SK-N-SH treated with all-trans-retinoic acid at 6 μM for 48 hours (cell line): ENCODE measurements around the gene FRYL.

ENCODE experiments used
- ATAC-seq: fragments of 200-7000 bp; cut with Tn5 transposase; 3 replicates; pipeline ENCODE4 v1.9.1; 2020; ENCODE audit warnings: mild to moderate bottlenecking, moderate library complexity
- ARNTL ChIP-seq: fragments of 450-650 bp; formaldehyde crosslinking; IDR thresholded peaks from 2 replicates; pipeline ENCODE4 v1.5.0; 2020; ENCODE audit warnings: low read depth, mild to moderate bottlenecking, moderate library complexity, borderline replicate concordance
- CREB5 ChIP-seq: fragments of 250-450 bp; sonication (Bioruptor Pico); IDR thresholded peaks from 2 replicates; pipeline ENCODE4 v1.5.1; 2020; ENCODE audit warnings: low read depth, mild to moderate bottlenecking, moderate library complexity
- CSDC2 ChIP-seq: fragments of 250-450 bp; sonication (Bioruptor Pico); IDR thresholded peaks from 2 replicates; pipeline ENCODE4 v1.5.0; 2020; ENCODE audit warnings: mild to moderate bottlenecking, moderate library complexity
- CSRNP3 ChIP-seq: fragments of 250-450 bp; sonication (Bioruptor Pico); IDR thresholded peaks from 2 replicates; pipeline ENCODE4 v1.5.1; 2021; ENCODE audit warnings: mild to moderate bottlenecking, moderate library complexity
- GLIS3 ChIP-seq: fragments of 250-450 bp; sonication (Bioruptor Pico); IDR thresholded peaks from 2 replicates; pipeline ENCODE4 v1.5.0; 2020; ENCODE audit warnings: mild to moderate bottlenecking, moderate library complexity
- ISL1 ChIP-seq: fragments of 250-450 bp; sonication (Bioruptor Pico); IDR thresholded peaks from 2 replicates; pipeline ENCODE4 v2.1.2; 2022; ENCODE audit warnings: mild to moderate bottlenecking, moderate library complexity
- OSR1 ChIP-seq: fragments of 250-450 bp; sonication (Bioruptor Pico); IDR thresholded peaks from 2 replicates; pipeline ENCODE4 v1.8.0; 2022; ENCODE audit warnings: moderate library complexity, mild to moderate bottlenecking, inconsistent platforms
- PATZ1 ChIP-seq: fragments of 250-450 bp; sonication (Bioruptor Pico); IDR thresholded peaks from 2 replicates; pipeline ENCODE4 v1.8.0; 2020; ENCODE audit warnings: mild to moderate bottlenecking, moderate library complexity, borderline replicate concordance
- POU6F1 ChIP-seq: fragments of 250-450 bp; sonication (Bioruptor Pico); IDR thresholded peaks from 2 replicates; pipeline ENCODE4 v1.8.0; 2021; ENCODE audit warnings: low read depth, mild to moderate bottlenecking, moderate library complexity, borderline replicate concordance
- PPARA ChIP-seq: fragments of 250-450 bp; sonication (Bioruptor Pico); IDR thresholded peaks from 2 replicates; pipeline ENCODE4 v1.5.0; 2020; ENCODE audit warnings: mild to moderate bottlenecking, borderline replicate concordance
- RARB ChIP-seq: fragments of 250-450 bp; sonication (Bioruptor Pico); IDR thresholded peaks from 2 replicates; pipeline ENCODE4 v1.8.0; 2021; ENCODE audit warnings: mild to moderate bottlenecking, moderate library complexity
- SNAI2 ChIP-seq: fragments of 250-450 bp; sonication (Bioruptor Pico); IDR thresholded peaks from 2 replicates; pipeline ENCODE4 v1.5.0; 2020; ENCODE audit warnings: mild to moderate bottlenecking, moderate library complexity
- TCF4 ChIP-seq: fragments of 250-450 bp; sonication (Bioruptor Pico); IDR thresholded peaks from 2 replicates; pipeline ENCODE4 v1.8.0; 2021; ENCODE audit warnings: mild to moderate bottlenecking, moderate library complexity, borderline replicate concordance
- TOX ChIP-seq: fragments of 250-450 bp; sonication (Bioruptor Pico); IDR thresholded peaks from 2 replicates; pipeline ENCODE4 v1.8.0; 2021; ENCODE audit warnings: mild to moderate bottlenecking, moderate library complexity, borderline replicate concordance
- TSHZ2 ChIP-seq: fragments of 250-450 bp; sonication (Bioruptor Pico); IDR thresholded peaks from 2 replicates; pipeline ENCODE4 v1.5.0; 2020; ENCODE audit warnings: mild to moderate bottlenecking, moderate library complexity
- ZC3H10 ChIP-seq: fragments of 250-450 bp; sonication (Bioruptor Pico); IDR thresholded peaks from 2 replicates; pipeline ENCODE4 v1.5.1; 2021; ENCODE audit warnings: mild to moderate bottlenecking, moderate library complexity
- ZFP3 ChIP-seq: fragments of 250-450 bp; sonication (Bioruptor Pico); IDR thresholded peaks from 2 replicates; pipeline ENCODE4 v1.5.0; 2020; ENCODE audit warnings: mild to moderate bottlenecking, moderate library complexity
- ZFP30 ChIP-seq: fragments of 450-650 bp; formaldehyde crosslinking; IDR thresholded peaks from 2 replicates; pipeline ENCODE4 v1.5.0; 2022; ENCODE audit warnings: mild to moderate bottlenecking, moderate library complexity
- ZNF565 ChIP-seq: fragments of 450-650 bp; formaldehyde crosslinking; conservative IDR thresholded peaks from 2 replicates; pipeline ENCODE4 v1.5.0; 2020; ENCODE audit warnings: low read depth, mild to moderate bottlenecking, moderate library complexity
- ZNF8 ChIP-seq: fragments of 450-650 bp; formaldehyde crosslinking; IDR thresholded peaks from 2 replicates; pipeline ENCODE4 v1.5.0; 2020; ENCODE audit warnings: mild to moderate bottlenecking, moderate library complexity

The FRYL gene

GRCh38 chr4:48705609-48706008 is 74.5 kb downstream of the FRYL start:
- TF ChIP-seq GLIS3 (CRISPR knock-in tag) (no peak), ZC3H10 (CRISPR knock-in tag) (no peak), CSRNP3 (CRISPR knock-in tag) (no peak), POU6F1 (CRISPR knock-in tag) (no peak), ZFP30 (CRISPR knock-in tag) (no peak), ZFP3 (no peak), OSR1 (CRISPR knock-in tag) (no peak), TCF4 (CRISPR knock-in tag) (no peak), CSDC2 (no peak), ISL1 (CRISPR knock-in tag) (no peak), RARB (CRISPR knock-in tag) (no peak), PPARA (no peak)
- ATAC-seq, result no peak

- TF ChIP-seq ZNF565 (CRISPR knock-in tag) (no peak), ISL1 (CRISPR knock-in tag) (no peak), PPARA (no peak), ZFP3 (no peak), CREB5 (CRISPR knock-in tag) (no peak), ARNTL (CRISPR knock-in tag) (no peak), SNAI2 (CRISPR knock-in tag) (no peak), POU6F1 (CRISPR knock-in tag) (no peak), TOX (CRISPR knock-in tag) (no peak), PATZ1 (CRISPR knock-in tag) (no peak), CSRNP3 (CRISPR knock-in tag) (no peak), ZNF8 (CRISPR knock-in tag) (no peak), ZC3H10 (CRISPR knock-in tag) (no peak), TSHZ2 (CRISPR knock-in tag) (no peak)
- TF ChIP-seq, all 23 proteins: peak for 0
- no peak for ATAC-seq
These were observed 75.8 kb downstream of the FRYL start for GRCh38 chr4:48704091-48704802.
